ENCODE measurements around the gene NPAS2.

Gene NPAS2

GRCh38 chr2:100900156-100900795 is 80.3 kb downstream of the NPAS2 start:
- no peak overlapping the region for H2AFZ ChIP-seq (ENCODE audit: low read length)
- no peak overlapping the region for H3K4me3 ChIP-seq (ENCODE audit: low read length)
- H3K4me1 ChIP-seq (ENCODE audit: low read length) = no peaks in the 10 kb centered on the region
- H3K4me2 ChIP-seq (ENCODE audit: low read depth, low read length) = no peak overlapping the region
- H3K9me2 ChIP-seq (replicated peaks; ENCODE audit: insufficient read depth, low read length) = no peaks in the 10 kb centered on the region
- H3K9me3 ChIP-seq (replicated peaks; ENCODE audit: insufficient read depth, low read length) = no peaks in the 10 kb centered on the region
- H3K9ac ChIP-seq (ENCODE audit: low read length) = no peak overlapping the region
- TF ChIP-seq EZH2 (optimal IDR thresholded peaks at IDR 0.05; ENCODE audit: low read depth, low read length) (no peak), EZH2phosphoT487 (IDR thresholded peaks at IDR 0.05; ENCODE audit: low read length) (no peak)
- TF ChIP-seq, protein P1, sequence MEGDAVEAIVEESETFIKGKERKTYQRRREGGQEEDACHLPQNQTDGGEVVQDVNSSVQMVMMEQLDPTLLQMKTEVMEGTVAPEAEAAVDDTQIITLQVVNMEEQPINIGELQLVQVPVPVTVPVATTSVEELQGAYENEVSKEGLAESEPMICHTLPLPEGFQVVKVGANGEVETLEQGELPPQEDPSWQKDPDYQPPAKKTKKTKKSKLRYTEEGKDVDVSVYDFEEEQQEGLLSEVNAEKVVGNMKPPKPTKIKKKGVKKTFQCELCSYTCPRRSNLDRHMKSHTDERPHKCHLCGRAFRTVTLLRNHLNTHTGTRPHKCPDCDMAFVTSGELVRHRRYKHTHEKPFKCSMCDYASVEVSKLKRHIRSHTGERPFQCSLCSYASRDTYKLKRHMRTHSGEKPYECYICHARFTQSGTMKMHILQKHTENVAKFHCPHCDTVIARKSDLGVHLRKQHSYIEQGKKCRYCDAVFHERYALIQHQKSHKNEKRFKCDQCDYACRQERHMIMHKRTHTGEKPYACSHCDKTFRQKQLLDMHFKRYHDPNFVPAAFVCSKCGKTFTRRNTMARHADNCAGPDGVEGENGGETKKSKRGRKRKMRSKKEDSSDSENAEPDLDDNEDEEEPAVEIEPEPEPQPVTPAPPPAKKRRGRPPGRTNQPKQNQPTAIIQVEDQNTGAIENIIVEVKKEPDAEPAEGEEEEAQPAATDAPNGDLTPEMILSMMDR (IDR thresholded peaks at IDR 0.05; ENCODE audit: low read length) = no peak
- no peaks in the 10 kb centered on the region for H3K79me2 ChIP-seq (ENCODE audit: low read length)
- H4K20me1 ChIP-seq (ENCODE audit: insufficient read depth, low read length) = no peaks in the 10 kb centered on the region
- no peaks in the 10 kb centered on the region for H3K27me3 ChIP-seq (replicated peaks; ENCODE audit: insufficient read depth, low read length)
- H3F3A ChIP-seq (ENCODE audit: insufficient read depth, low read length) = no peaks in the 10 kb centered on the region
- H3K27ac ChIP-seq (ENCODE audit: low read length) = no peak overlapping the region
- no peaks in the 10 kb centered on the region for H3K36me3 ChIP-seq (replicated peaks; ENCODE audit: insufficient read depth, low read length)
- DNase-seq = no peak

DNA sequence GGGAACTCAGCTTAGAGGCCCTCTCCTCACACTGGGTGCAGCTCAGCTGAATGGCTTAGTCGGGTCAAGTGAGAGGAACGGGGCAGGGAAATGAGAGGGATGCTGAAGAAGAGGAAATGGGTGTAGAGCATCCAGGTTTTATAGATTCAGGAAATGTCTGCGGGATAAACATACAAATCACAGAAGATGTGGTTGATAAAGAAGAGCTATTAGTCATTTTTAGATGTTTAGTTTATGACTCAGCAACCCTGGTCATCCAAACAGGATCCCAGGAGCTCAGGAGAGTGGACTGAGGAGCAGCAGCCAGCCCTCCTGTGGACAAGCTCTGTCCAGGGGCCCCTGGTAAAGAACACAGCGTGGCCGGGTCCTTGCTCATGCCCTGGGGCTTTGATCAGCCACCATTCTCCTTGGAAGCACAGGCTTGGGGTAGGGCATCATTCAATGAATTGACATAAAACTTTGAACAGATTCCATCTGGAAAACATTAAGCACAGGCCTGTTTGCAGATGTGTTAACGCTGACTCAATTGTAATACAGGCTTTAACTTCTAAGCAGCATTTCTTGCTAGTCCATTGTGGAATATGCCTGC is 83.0 kb downstream of the NPAS2 start:
- Histone ChIP-seq H3K4me1 (ENCODE audit: low read length) (no peaks in the 10 kb centered on the region), H3F3A (ENCODE audit: insufficient read depth, low read length) (no peaks in the 10 kb centered on the region), H3K4me3 (ENCODE audit: low read length) (no peak overlapping the region), H3K27me3 (replicated peaks; ENCODE audit: insufficient read depth, low read length) (no peaks in the 10 kb centered on the region), H2AFZ (ENCODE audit: low read length) (no peak overlapping the region), H3K4me2 (ENCODE audit: low read depth, low read length) (no peak overlapping the region), H3K9ac (ENCODE audit: low read length) (no peak overlapping the region), H3K36me3 (replicated peaks; ENCODE audit: insufficient read depth, low read length) (no peaks in the 10 kb centered on the region), H3K9me2 (replicated peaks; ENCODE audit: insufficient read depth, low read length) (no peaks in the 10 kb centered on the region), H3K9me3 (replicated peaks; ENCODE audit: insufficient read depth, low read length) (no peaks in the 10 kb centered on the region), H4K20me1 (ENCODE audit: insufficient read depth, low read length) (no peaks in the 10 kb centered on the region), H3K79me2 (ENCODE audit: low read length) (no peaks in the 10 kb centered on the region), H3K27ac (ENCODE audit: low read length) (no peak overlapping the region)
- TF ChIP-seq EZH2phosphoT487 (IDR thresholded peaks at IDR 0.05; ENCODE audit: low read length) (no peak), EZH2 (optimal IDR thresholded peaks at IDR 0.05; ENCODE audit: low read depth, low read length) (no peak)
- TF ChIP-seq, protein P1 (IDR thresholded peaks at IDR 0.05; ENCODE audit: low read length) = no peak
- no peak for DNase-seq

GRCh38 chr2:100903534-100904258 is 83.8 kb downstream of the NPAS2 start:
- Histone ChIP-seq H3K4me2 (ENCODE audit: low read depth, low read length) (no peak overlapping the region), H3F3A (ENCODE audit: insufficient read depth, low read length) (no peaks in the 10 kb centered on the region), H3K27ac (ENCODE audit: low read length) (no peak overlapping the region), H3K27me3 (replicated peaks; ENCODE audit: insufficient read depth, low read length) (no peaks in the 10 kb centered on the region), H3K36me3 (replicated peaks; ENCODE audit: insufficient read depth, low read length) (no peaks in the 10 kb centered on the region), H3K4me3 (ENCODE audit: low read length) (no peak overlapping the region), H2AFZ (ENCODE audit: low read length) (no peak overlapping the region), H3K9ac (ENCODE audit: low read length) (no peak overlapping the region), H3K79me2 (ENCODE audit: low read length) (no peaks in the 10 kb centered on the region), H4K20me1 (ENCODE audit: insufficient read depth, low read length) (no peaks in the 10 kb centered on the region), H3K9me2 (replicated peaks; ENCODE audit: insufficient read depth, low read length) (no peaks in the 10 kb centered on the region), H3K4me1 (ENCODE audit: low read length) (no peaks in the 10 kb centered on the region), H3K9me3 (replicated peaks; ENCODE audit: insufficient read depth, low read length) (no peaks in the 10 kb centered on the region)
- no peak for DNase-seq
- no peak for TF ChIP-seq EZH2 (optimal IDR thresholded peaks at IDR 0.05; ENCODE audit: low read depth, low read length)
- TF ChIP-seq, protein P1 (IDR thresholded peaks at IDR 0.05; ENCODE audit: low read length) = no peak
- TF ChIP-seq EZH2phosphoT487 (IDR thresholded peaks at IDR 0.05; ENCODE audit: low read length) = no peak

Data from MM.1S (cell line).